Measurements from ENCODE around the gene DSCAM. TPM values are rescaled to one million over a fixed set of nuclear protein-coding genes. Genes with fewer than 3 reads are reported as not detected.

Gene DSCAM
- total RNA-seq, 1 donor from 2014 or later: not detected

- Mint-ChIP-seq H3K27me3 (ENCODE audit: unreplicated experiment) (no peaks in the 10 kb centered on the region), H3K27ac (ENCODE audit: unreplicated experiment) (no peak overlapping the region), H3K36me3 (ENCODE audit: unreplicated experiment) (no peaks in the 10 kb centered on the region), H3K9me3 (ENCODE audit: unreplicated experiment) (peaks cover 49% of the 10 kb centered on the region), H3K4me1 (ENCODE audit: unreplicated experiment) (no peaks in the 10 kb centered on the region), H3K4me3 (ENCODE audit: unreplicated experiment) (no peak overlapping the region)
- TF ChIP-seq CTCF (IDR thresholded peaks at IDR 0.05): no peak
- DNase-seq (ENCODE audit: extremely low spot score, unreplicated experiment): no peak
Measured at GRCh38 chr21:40723317-40723716, 123.6 kb downstream of the DSCAM start.

- Mint-ChIP-seq H3K4me1 (ENCODE audit: unreplicated experiment) (peaks cover 1% of the 10 kb centered on the region), H3K36me3 (ENCODE audit: unreplicated experiment) (no peaks in the 10 kb centered on the region), H3K9me3 (ENCODE audit: unreplicated experiment) (peaks cover 62% of the 10 kb centered on the region), H3K27me3 (ENCODE audit: unreplicated experiment) (no peaks in the 10 kb centered on the region), H3K4me3 (ENCODE audit: unreplicated experiment) (no peak overlapping the region), H3K27ac (ENCODE audit: unreplicated experiment) (no peak overlapping the region)
- no peak for DNase-seq (ENCODE audit: extremely low spot score, unreplicated experiment)
- TF ChIP-seq CTCF (IDR thresholded peaks at IDR 0.05): no peak
Measured at GRCh38 chr21:40719615-40720014, 127.3 kb downstream of the DSCAM start.

- Mint-ChIP-seq H3K4me1 (ENCODE audit: unreplicated experiment) (peaks cover 1% of the 10 kb centered on the region), H3K4me3 (ENCODE audit: unreplicated experiment) (no peak overlapping the region), H3K27me3 (ENCODE audit: unreplicated experiment) (no peaks in the 10 kb centered on the region), H3K36me3 (ENCODE audit: unreplicated experiment) (no peaks in the 10 kb centered on the region), H3K9me3 (ENCODE audit: unreplicated experiment) (peaks cover 53% of the 10 kb centered on the region), H3K27ac (ENCODE audit: unreplicated experiment) (no peak overlapping the region)
- no peak for DNase-seq (ENCODE audit: extremely low spot score, unreplicated experiment)
- TF ChIP-seq CTCF (IDR thresholded peaks at IDR 0.05): no peak
Measured at GRCh38 chr21:40717028-40717427, 129.9 kb downstream of the DSCAM start.

- Mint-ChIP-seq H3K27ac (ENCODE audit: unreplicated experiment) (no peak overlapping the region), H3K9me3 (ENCODE audit: unreplicated experiment) (peaks cover 40% of the 10 kb centered on the region), H3K36me3 (ENCODE audit: unreplicated experiment) (no peaks in the 10 kb centered on the region), H3K4me1 (ENCODE audit: unreplicated experiment) (peaks cover 1% of the 10 kb centered on the region), H3K27me3 (ENCODE audit: unreplicated experiment) (no peaks in the 10 kb centered on the region), H3K4me3 (ENCODE audit: unreplicated experiment) (no peak overlapping the region)
- DNase-seq (ENCODE audit: extremely low spot score, unreplicated experiment): no peak
- TF ChIP-seq CTCF (IDR thresholded peaks at IDR 0.05): no peak
Measured at GRCh38 chr21:40714536-40714935, 132.4 kb downstream of the DSCAM start.

GRCh38 chr21:40707656-40708244 lies 139.2 kb downstream of the DSCAM start:
- Mint-ChIP-seq H3K27ac (ENCODE audit: unreplicated experiment) (no peak overlapping the region), H3K36me3 (ENCODE audit: unreplicated experiment) (no peaks in the 10 kb centered on the region), H3K9me3 (ENCODE audit: unreplicated experiment) (peaks cover 7% of the 10 kb centered on the region), H3K4me1 (ENCODE audit: unreplicated experiment) (no peaks in the 10 kb centered on the region), H3K27me3 (ENCODE audit: unreplicated experiment) (no peaks in the 10 kb centered on the region), H3K4me3 (ENCODE audit: unreplicated experiment) (no peak overlapping the region)
- no peak for TF ChIP-seq CTCF (IDR thresholded peaks at IDR 0.05)
- no peak for DNase-seq (ENCODE audit: extremely low spot score, unreplicated experiment)

Data from osteocyte (in vitro differentiated cells).